ENCODE measurements around the gene GAREM2.

DNA sequence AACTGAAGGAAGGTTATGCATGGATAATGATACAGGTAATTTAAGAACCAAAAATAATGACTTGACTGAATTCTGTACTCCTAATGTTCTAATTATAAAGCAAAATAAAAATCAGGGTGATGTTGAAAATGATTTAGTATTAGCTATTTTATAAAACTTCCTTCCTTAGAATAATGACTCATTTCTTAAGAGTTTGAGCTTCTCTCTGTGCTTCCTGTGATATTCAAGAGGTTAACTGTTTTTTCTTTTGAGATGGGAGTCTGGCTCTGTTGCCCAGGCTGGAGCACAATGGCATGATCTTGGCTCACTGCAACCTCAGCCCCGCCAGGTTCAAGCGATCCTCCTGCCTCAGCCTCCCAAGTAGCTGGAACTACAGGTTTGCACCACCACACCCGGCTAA is 56.7 kb downstream of the GAREM2 start:
- TF ChIP-seq POLR2A (IDR thresholded peaks at IDR 0.05) (no peak), POLR2AphosphoS5 (IDR thresholded peaks at IDR 0.05) (no peak)
- TF ChIP-seq, protein P1, sequence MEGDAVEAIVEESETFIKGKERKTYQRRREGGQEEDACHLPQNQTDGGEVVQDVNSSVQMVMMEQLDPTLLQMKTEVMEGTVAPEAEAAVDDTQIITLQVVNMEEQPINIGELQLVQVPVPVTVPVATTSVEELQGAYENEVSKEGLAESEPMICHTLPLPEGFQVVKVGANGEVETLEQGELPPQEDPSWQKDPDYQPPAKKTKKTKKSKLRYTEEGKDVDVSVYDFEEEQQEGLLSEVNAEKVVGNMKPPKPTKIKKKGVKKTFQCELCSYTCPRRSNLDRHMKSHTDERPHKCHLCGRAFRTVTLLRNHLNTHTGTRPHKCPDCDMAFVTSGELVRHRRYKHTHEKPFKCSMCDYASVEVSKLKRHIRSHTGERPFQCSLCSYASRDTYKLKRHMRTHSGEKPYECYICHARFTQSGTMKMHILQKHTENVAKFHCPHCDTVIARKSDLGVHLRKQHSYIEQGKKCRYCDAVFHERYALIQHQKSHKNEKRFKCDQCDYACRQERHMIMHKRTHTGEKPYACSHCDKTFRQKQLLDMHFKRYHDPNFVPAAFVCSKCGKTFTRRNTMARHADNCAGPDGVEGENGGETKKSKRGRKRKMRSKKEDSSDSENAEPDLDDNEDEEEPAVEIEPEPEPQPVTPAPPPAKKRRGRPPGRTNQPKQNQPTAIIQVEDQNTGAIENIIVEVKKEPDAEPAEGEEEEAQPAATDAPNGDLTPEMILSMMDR (IDR thresholded peaks at IDR 0.05): no peak
